Measurements from ENCODE around the gene TPR. TPM values are rescaled to one million over a fixed set of nuclear protein-coding genes. Genes with fewer than 3 reads are reported as not detected.

Gene TPR
- polyA plus RNA-seq, 3 donors, result 104 to 120 (median 119) TPM

- DNase-seq, result no peak
Measured at GRCh38 chr1:186292875-186293274, 82.2 kb downstream of the TPR start.

- no peak for DNase-seq
Measured at GRCh38 chr1:186291271-186291670, 83.8 kb downstream of the TPR start.

- no peak for DNase-seq
Measured at GRCh38 chr1:186289943-186290545, 85.0 kb downstream of the TPR start.

DNA sequence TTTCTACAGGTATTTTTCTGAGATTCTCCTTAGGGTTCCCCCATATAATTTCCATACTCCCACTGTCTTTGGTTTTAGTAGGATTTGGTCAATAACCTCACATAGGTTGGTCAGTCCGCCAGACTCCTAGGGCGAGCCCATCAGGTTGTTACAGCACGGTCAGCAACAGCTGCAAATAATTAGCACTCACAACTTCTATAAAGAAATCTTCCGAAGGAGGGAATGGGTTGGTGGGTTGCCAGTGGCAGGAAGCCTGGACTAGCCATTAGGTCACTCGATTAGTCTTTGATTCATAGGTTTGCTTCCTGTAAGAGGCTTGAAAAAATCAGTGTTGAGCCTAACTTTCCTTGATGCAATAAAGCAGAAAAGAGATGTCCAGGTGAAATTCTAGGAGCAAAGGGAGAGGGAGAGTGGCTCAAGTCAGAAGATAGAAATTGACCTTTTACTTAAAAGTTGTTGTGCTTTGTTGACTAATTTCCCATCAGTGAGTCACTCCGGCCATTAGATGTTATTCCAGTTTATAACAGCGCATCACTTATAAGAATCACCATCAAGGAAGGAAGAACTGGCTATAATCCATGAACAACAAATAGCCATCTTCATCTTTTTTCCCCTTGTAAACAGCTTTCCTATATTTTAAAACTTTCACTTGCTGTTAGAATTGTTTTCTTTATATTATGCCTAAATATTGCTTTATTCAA, 88.3 kb downstream of the TPR start:
- DNase-seq, result no peak

- DNase-seq, result no peak
Measured at GRCh38 chr1:186283374-186283773, 91.7 kb downstream of the TPR start.

GRCh38 chr1:186282466-186282865, 92.6 kb downstream of the TPR start:
- DNase-seq, result no peak

DNA sequence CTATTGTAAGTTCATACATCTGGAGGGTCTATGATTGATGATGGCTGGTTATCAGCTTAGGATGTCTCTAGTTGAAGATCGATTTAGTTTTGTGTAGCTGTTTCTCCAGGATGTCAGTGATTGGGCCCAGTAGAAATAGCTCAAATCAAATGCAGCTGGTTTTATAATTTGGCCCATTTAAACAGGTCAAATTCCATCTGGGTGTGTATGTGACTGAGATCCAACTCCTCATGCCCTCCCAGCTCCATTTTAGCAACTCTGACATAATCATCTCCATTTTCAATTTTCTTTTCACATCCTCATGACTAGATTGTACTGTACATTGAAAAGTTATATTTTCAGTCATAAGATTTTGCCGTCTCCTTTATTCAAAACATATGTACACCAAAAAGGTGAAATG, 99.2 kb downstream of the TPR start:
- no peak for DNase-seq

DNA sequence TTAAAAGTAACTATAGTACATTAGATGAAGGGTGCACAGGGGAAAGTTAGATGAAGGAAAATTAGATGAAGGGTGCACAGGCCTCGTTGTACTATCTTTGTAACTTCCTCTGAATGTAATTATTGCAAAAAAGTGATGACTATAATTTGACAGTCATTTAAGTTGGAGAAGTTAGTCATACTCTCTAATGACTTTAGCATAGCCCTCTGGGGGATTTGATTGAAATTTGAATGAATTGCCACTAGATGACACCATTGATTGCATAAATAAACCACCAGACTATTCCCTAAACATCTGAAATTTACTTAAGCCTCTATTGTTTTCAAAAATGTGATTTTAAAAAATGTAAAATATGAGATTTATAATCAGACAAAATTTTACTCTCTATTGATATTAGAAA, 102.6 kb downstream of the TPR start:
- DNase-seq, result no peak

- DNase-seq, result no peak
Measured at GRCh38 chr1:186271032-186271431, 104.0 kb downstream of the TPR start.

Other genes starting within 250 kb of the TPR start
- under 1 TPM; 0.10 to 0.28 (median 0.26) TPM for gene PRG4, start 79.0 kb downstream of the TPR start, polyA plus RNA-seq (ENCODE audit: insufficient read length in 3 of 3)
- 10 to 100 TPM; 25.4 to 35.3 (median 29.6) TPM for gene ODR4, start 585 bp upstream of the TPR start, polyA plus RNA-seq (ENCODE audit: insufficient read length in 3 of 3)
- gene PDC, start 85.9 kb upstream of the TPR start, polyA plus RNA-seq (ENCODE audit: insufficient read length in 3 of 3), result under 1 TPM; 0.07 to 0.60 (median 0.33) TPM

All from renal pelvis (tissue), 4 donors.